Vagina (tissue), 2 donors: ENCODE results near the gene PDLIM4. TPM values are rescaled to one million over a fixed set of nuclear protein-coding genes. Genes with fewer than 3 reads are reported as not detected.

Experiments used
- DNase-seq, 2 donors: peaks; one replicate each; pipeline ENCODE4 v3.0.0-alpha.2; 2017; ENCODE audit errors: extremely low spot score in 2 of 2
- H3K27ac ChIP-seq: fragments of 200-600 bp; sonication (generic); one replicate; pipeline ENCODE4 v1.5.1; 2019
- H3K27me3 ChIP-seq: fragments of 200-600 bp; sonication (generic); one replicate; pipeline ENCODE4 v1.5.1; 2019
- H3K36me3 ChIP-seq, 2 donors: fragments of 200-600 bp; sonication (generic); one replicate each; pipeline ENCODE4 v1.5.1; 2017 to 2019
- H3K4me1 ChIP-seq: fragments of 200-600 bp; sonication (generic); one replicate; pipeline ENCODE4 v1.5.1; 2019
- H3K4me3 ChIP-seq, 2 donors: fragments of 200-600 bp; sonication (generic); 1 replicate in 1 of 2; 2 replicates in 1 of 2; pipeline ENCODE4 v1.5.1; 2016 to 2019
- H3K9me3 ChIP-seq: fragments of 200-600 bp; sonication (generic); one replicate; pipeline ENCODE4 v1.5.1; 2019
- POLR2A ChIP-seq, 2 donors: fragments of 450-650 bp; IDR thresholded peaks; one replicate each; pipeline ENCODE4 v1.6.1; 2017; ENCODE audit warnings: antibody characterized with exemption in 2 of 2, mild to moderate bottlenecking in 2 of 2, moderate library complexity in 2 of 2
- POLR2AphosphoS5 ChIP-seq, 2 donors: sonication (generic); formaldehyde crosslinking; IDR thresholded peaks; one replicate each; pipeline ENCODE4 v1.9.0; 2017; ENCODE audit warnings: antibody characterized with exemption in 2 of 2, mild to moderate bottlenecking in 2 of 2, low read depth in 1 of 2; ENCODE audit not compliant: insufficient read depth in 1 of 2
- intact Hi-C: fragments of 100-400 bp; cut with DNase I; formaldehyde crosslinking; loops from one replicate; pipeline ENCODE4 v1.15.1; 2023
- total RNA-seq: library from RNA; depleted of rRNA; stranded (reverse); fragments of >200 nt; gene quantifications from one replicate; pipeline ENCODE4 v1.2.3, GENCODE V29; 2016
- TF ChIP-seq, protein P1 (sequence below), 3 experiments: fragments of 450-650 bp in 2 of 3; fragments of 200-600 bp in 1 of 3; sonication (generic) in 1 of 3; IDR thresholded peaks; one replicate each; pipeline ENCODE4 v1.5.1; 2017 to 2019; ENCODE audit warnings: antibody characterized with exemption in 3 of 3, mild to moderate bottlenecking in 2 of 3, moderate library complexity in 2 of 3

The PDLIM4 gene
- total RNA-seq, 1 donor from 2014 or later: 76.4 TPM

DNA sequence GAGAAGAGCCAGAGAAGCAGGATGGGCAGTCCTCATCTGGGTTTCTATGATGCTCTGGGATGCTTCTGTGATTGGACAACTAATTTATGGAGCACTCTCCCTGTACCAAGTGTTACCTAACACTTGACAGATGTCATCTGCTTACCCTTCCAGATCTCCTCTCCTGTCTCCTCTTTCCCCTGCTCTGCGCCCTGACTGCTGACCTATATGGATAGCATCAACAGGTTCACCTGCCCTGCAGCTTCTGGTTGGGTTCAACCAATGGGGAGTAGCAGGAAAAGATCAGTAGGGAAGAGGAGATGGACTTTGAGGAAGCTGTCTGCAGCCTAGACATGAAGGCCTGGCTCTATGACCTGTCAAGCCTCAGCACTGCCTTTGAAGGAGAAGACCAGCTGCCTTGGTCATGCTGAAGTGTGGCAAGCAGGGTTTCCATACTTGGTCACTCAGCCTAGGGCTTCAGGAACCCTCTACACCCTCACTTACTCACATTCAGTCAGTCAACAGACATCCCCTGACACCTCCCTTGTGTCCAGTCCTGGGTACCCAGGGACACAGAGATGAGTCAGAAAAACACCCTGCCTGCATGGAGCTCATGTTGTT lies 18.5 kb upstream of the PDLIM4 start:
- Histone ChIP-seq H3K27me3 (no peaks in the 10 kb centered on the region), H3K9me3 (no peaks in the 10 kb centered on the region), H3K4me1 (no peaks in the 10 kb centered on the region), H3K36me3 (no peaks in the 10 kb centered on the region), H3K4me3 (no peak overlapping the region), H3K27ac (no peak overlapping the region)
- intact Hi-C loops: no loop called here
- DNase-seq: no peak
- TF ChIP-seq POLR2A (IDR thresholded peaks at IDR 0.05): no peak
- TF ChIP-seq, protein P1, sequence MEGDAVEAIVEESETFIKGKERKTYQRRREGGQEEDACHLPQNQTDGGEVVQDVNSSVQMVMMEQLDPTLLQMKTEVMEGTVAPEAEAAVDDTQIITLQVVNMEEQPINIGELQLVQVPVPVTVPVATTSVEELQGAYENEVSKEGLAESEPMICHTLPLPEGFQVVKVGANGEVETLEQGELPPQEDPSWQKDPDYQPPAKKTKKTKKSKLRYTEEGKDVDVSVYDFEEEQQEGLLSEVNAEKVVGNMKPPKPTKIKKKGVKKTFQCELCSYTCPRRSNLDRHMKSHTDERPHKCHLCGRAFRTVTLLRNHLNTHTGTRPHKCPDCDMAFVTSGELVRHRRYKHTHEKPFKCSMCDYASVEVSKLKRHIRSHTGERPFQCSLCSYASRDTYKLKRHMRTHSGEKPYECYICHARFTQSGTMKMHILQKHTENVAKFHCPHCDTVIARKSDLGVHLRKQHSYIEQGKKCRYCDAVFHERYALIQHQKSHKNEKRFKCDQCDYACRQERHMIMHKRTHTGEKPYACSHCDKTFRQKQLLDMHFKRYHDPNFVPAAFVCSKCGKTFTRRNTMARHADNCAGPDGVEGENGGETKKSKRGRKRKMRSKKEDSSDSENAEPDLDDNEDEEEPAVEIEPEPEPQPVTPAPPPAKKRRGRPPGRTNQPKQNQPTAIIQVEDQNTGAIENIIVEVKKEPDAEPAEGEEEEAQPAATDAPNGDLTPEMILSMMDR (IDR thresholded peaks at IDR 0.05): no peak
- TF ChIP-seq POLR2AphosphoS5 (IDR thresholded peaks at IDR 0.05; ENCODE audit: insufficient read depth in 1 of 2, low read depth in 1 of 2): no peak

DNA sequence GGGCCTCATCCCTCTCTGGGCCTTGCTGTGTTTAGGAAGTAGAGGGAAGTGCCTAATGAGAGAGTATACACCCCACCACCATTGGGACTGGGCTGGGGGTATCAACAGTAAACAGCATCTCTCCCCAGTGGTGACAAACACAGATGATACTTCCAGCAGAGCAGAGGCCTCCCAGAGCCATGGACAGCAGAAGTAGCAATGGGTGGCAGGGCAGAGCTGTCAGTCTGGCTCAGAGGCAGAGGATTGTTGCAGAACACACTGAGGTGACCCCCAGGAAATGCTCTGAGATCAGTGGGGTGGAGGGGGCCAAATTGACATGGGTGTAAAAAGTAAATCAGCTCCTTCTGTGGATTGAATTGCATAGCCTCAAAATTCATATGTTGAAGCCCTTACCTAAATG lies 17.7 kb upstream of the PDLIM4 start:
- H3K36me3 ChIP-seq: no peaks in the 10 kb centered on the region
- TF ChIP-seq POLR2AphosphoS5 (IDR thresholded peaks at IDR 0.05; ENCODE audit: insufficient read depth in 1 of 2, low read depth in 1 of 2) (no peak), POLR2A (IDR thresholded peaks at IDR 0.05) (no peak)
- TF ChIP-seq, protein P1 (IDR thresholded peaks at IDR 0.05): no peak

DNA sequence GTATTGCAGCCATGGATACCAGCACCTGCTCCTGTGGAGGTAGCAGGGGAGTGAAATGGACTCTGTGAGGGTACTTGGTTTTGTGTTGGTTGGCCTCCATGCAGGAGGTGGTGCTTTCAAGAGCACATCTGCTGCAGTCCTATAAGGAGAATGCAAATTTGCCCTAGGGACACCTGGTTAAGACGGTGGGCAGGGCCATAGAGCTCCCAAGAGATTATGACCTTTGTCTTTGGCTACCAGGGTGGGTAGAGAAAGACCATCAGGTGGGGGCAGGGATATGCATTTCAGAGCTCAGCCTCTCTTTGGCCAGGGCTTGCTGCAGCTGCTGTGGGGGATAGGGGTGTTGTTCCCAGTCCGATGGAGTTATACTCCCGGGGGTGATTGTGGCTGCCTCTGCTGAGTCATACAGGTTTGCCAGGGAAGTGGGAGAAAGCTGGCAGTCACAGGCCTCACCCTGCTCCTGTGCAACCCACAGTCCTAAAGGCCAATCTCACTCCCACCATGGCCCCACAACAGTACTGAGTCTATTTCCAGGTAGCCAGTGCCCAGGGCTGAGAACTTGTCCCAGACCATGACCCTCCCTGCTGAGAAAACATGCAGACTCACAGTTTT lies 14.0 kb upstream of the PDLIM4 start:
- H3K9me3 ChIP-seq: peaks cover 4% of the 10 kb centered on the region
- H3K36me3 ChIP-seq: no peaks in the 10 kb centered on the region
- no peak overlapping the region for H3K4me3 ChIP-seq
- intact Hi-C loops: no loop called here
- no peak overlapping the region for H3K27ac ChIP-seq
- no peaks in the 10 kb centered on the region for H3K27me3 ChIP-seq
- H3K4me1 ChIP-seq: no peaks in the 10 kb centered on the region
- DNase-seq: no peak
- no peak for TF ChIP-seq POLR2AphosphoS5 (IDR thresholded peaks at IDR 0.05; ENCODE audit: insufficient read depth in 1 of 2, low read depth in 1 of 2)
- TF ChIP-seq, protein P1 (IDR thresholded peaks at IDR 0.05): no peak
- TF ChIP-seq POLR2A (IDR thresholded peaks at IDR 0.05): no peak

More for the DNA sequence above, 17.7 kb upstream of the PDLIM4 start:
- DNase-seq: no peak
- H3K9me3 ChIP-seq: peaks cover 4% of the 10 kb centered on the region
- intact Hi-C loops: no loop called here
- no peaks in the 10 kb centered on the region for H3K27me3 ChIP-seq
- no peaks in the 10 kb centered on the region for H3K4me1 ChIP-seq
- H3K4me3 ChIP-seq: no peak overlapping the region
- no peak overlapping the region for H3K27ac ChIP-seq

DNA sequence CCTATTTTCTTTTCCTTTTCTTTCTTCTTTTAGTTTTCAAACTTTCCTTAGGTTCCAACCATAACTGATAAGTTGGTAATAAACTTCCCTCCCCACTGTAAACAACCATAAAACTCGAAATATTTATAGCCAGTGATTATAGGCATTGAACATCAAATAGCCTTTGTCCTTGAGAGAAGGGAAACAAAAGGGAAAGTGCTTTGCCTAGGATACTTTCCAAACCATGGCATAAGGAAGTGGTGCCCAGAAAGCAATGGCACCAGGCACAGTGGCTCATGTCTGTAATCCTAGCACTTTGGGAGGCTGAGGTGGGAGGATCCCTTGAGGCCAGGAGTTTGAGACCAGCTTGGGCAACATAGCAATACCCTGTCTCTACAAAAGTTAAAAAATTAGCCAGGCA lies 11.9 kb upstream of the PDLIM4 start:
- H3K9me3 ChIP-seq: peaks cover 4% of the 10 kb centered on the region
- H3K4me1 ChIP-seq: no peaks in the 10 kb centered on the region
- DNase-seq: no peak
- H3K27me3 ChIP-seq: no peaks in the 10 kb centered on the region
- H3K36me3 ChIP-seq: no peaks in the 10 kb centered on the region
- H3K27ac ChIP-seq: no peak overlapping the region
- intact Hi-C loops: no loop called here
- no peak for TF ChIP-seq POLR2A (IDR thresholded peaks at IDR 0.05)
- TF ChIP-seq, protein P1 (IDR thresholded peaks at IDR 0.05): no peak
- TF ChIP-seq POLR2AphosphoS5 (IDR thresholded peaks at IDR 0.05; ENCODE audit: insufficient read depth in 1 of 2, low read depth in 1 of 2): no peak
- no peak overlapping the region for H3K4me3 ChIP-seq

DNA sequence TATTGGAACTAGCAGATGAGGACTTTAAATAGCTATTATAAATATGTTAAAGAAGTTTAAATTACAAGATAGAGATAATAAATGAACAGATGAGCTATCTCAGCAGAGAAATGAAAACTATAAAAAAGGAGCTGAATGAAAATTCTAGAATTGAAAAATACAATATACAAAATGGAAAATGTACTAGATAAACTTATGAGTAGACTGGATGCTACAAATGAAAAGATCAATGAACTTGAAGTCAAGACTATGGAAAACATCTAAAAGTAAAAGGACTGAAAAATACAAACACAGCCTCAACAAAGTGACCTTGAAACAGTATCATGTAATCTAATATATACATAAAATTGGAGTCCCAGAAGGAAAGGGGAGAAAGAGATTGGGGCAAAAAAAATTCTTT lies 10.7 kb upstream of the PDLIM4 start:
- H3K27me3 ChIP-seq: no peaks in the 10 kb centered on the region
- peaks cover 4% of the 10 kb centered on the region for H3K9me3 ChIP-seq
- TF ChIP-seq POLR2A (IDR thresholded peaks at IDR 0.05): no peak
- no peak for TF ChIP-seq POLR2AphosphoS5 (IDR thresholded peaks at IDR 0.05; ENCODE audit: insufficient read depth in 1 of 2, low read depth in 1 of 2)
- TF ChIP-seq, protein P1 (IDR thresholded peaks at IDR 0.05): no peak
- no peak overlapping the region for H3K4me3 ChIP-seq
- DNase-seq: no peak
- H3K36me3 ChIP-seq: no peaks in the 10 kb centered on the region
- intact Hi-C loops: no loop called here
- no peak overlapping the region for H3K27ac ChIP-seq
- H3K4me1 ChIP-seq: no peaks in the 10 kb centered on the region
